Skin epidermis (tissue), 12 donors: ENCODE results near the gene CENPX.
A peak's percentile ranks its signal among the peaks of the same experiment; 100 is the strongest.

ENCODE experiments used
- H3K27ac ChIP-seq, 21 experiments: fragments of 200-600 bp; sonication (generic) in 11 of 21; one replicate each; pipeline ENCODE4 v1.5.0; 2020; ENCODE audit warnings: mild to moderate bottlenecking in 3 of 21, inconsistent platforms in 2 of 21, moderate library complexity in 2 of 21
- H3K4me3 ChIP-seq, 7 experiments: fragments of 200-600 bp; sonication (generic) in 2 of 7; one replicate each; pipeline ENCODE4 v1.5.0; 2020; ENCODE audit warnings: inconsistent platforms in 2 of 7, mild to moderate bottlenecking in 2 of 7, moderate library complexity in 1 of 7

Gene CENPX

DNA sequence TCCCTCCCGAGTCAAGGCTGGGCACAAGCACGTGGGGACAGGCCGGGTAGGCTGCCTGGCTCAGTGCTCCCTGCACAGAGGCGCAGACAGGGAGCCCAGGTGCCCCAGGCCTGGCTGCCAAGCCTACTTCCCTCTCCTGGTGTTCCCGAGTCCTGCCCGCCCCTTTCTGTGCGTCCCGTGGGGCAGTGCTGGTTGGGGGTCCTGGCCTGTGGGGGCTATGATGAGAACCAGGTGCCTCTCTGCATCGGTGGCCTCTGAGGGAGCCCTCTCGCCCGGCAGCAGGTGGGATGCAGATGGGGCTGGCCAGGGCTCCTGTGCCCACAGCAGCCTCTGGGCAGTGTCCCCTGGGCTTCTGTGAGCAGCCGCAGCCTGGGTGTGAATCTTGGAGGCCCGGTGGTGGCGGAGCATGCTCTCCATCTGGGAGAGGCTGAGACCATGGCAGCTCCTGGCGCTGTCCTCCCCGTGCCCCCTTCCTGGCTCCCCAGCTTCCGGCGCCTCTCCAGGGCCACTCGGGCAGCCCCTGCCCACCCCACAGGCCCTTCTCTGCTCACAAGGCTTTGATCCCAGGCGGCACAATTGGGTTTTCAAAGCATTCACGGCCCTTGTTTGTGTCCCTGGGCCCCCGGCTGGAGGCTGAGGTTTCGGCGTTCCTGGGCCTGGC lies 7.2 kb downstream of the CENPX start:
- H3K27ac ChIP-seq = no peak overlapping the region
- H3K4me3 ChIP-seq = no peak overlapping the region

DNA sequence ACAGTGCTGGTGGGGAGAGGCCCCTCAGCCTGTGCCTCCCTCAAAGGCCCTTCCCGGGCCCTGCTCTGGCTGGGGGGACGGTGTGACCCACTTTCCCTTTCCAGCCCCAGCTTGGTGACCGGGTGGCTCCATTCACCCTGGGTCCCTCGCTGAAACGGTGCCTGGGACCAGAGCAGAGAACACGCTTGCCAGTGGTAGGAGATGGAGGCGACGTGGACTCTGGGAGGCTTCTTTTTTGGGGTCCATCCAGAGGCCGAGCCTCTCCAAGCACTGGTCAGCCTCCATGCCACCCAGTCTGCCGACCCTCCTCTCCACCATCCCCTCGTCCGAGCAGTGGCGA lies 7.7 kb downstream of the CENPX start:
- H3K27ac ChIP-seq = peak overlapping the region in 2 of 21 experiments; percentile 48 to 65
- no peak overlapping the region for H3K4me3 ChIP-seq

DNA sequence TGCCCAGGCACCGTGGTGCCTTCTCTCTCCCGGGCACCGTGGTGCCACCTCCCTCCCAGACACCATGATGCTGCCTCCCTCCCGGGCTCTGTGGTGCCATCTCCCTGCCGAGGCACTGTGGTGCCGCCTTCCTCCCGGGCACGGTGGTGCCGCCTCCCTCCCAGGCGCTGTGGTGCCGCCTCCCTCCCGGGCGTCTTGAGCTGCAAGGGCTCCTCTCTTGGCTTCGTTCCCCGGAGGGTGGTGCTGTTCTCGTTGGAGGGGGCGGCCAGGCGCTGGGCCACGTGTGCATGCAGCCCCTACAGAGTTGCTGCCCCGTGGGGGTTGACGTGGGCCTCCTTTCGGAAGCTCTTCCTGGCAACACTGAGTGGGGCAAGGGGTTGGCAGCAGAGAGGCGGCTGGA lies 8.2 kb downstream of the CENPX start:
- H3K4me3 ChIP-seq = no peak overlapping the region
- peak overlapping the region in 2 of 21 experiments; percentile 48 to 65 for H3K27ac ChIP-seq

DNA sequence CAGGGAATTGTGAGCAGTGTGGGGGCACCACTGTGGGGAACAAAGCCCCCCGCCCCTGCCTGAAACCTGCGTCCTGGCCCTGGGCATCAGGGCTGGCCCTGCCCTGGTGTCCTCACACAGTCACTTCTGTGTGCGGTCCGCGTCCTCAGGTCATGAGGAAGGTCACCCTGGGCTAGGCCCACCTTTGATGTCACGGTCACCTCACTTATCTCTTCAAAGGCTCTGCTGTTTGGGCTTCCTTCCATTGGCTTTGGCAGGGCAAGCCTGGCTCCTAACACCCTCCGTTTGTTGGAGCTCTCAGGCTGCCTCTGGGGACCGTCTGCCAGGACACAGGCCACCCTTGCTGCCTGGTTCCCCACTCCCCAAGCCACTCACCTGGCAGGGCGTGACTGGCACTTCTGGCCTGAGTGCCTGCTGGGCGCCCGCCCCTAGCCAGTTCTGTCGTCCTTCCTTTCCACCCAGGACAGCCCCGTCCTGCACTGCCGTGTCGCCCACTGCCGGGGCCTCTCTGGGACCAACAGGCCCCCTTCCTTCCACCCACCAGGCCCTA lies 8.8 kb downstream of the CENPX start:
- peak overlapping the region in 6 of 21 experiments; percentile 11 to 69 (median 30) for H3K27ac ChIP-seq
- H3K4me3 ChIP-seq = no peak overlapping the region

DNA sequence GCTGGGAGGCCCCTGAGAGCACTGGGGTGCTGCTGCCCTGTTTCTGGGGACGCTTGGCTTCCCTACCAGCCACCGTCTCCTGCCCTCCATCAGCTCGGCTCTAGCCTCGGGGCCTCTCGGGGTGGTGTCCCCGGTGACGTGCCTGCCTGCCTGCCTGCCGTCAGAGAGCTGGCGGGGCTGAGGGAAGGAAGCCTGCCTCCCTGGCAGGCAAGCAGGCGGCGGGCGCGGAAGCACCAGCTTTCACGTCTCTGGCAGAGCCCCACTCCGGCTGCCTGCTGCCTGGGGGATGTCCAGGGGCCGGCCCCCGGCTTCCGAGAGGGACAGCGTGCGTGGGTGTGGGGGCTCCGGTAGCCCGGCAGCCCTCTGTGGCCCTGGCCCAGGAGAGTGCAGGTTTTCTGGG lies 9.3 kb downstream of the CENPX start:
- no peak overlapping the region for H3K4me3 ChIP-seq
- H3K27ac ChIP-seq = peak overlapping the region in 9 of 21 experiments; percentile 11 to 77 (median 39)

DNA sequence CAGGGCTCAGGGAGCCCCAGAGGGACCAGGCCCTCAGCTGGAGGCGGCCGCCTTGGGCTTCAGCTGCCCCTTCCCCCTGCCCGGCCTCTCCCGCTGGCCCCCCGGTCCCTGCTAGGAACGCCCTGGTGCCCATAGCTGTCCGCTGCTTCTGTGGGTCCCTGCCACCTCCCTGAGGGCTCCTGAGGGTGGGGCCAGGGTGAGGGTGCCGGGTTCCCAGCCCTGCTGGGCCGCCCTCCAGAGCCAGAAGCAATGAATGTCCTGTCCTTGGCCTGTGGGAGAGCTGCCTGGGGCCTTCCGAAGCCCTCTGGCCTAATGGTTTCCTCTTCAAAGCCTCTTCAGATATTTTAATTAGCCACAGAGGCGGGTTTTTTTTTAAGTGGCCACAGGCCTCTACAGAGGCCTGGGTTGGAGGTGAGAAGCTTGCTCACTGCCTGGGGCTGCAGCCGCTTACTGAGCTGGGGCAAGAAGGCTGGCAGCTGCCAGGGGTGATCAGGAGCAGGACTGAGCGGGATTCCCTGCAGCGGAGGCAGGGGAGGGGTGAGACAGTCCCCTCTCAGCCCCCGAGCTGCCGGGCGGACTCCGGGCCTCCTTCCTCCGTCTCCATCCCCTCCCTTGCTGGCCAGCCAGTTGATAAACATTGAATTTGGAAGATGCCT lies 9.9 kb downstream of the CENPX start:
- Histone ChIP-seq H3K4me3 (no peak overlapping the region), H3K27ac (peak overlapping the region in 10 of 21 experiments; percentile 14 to 77 (median 44))

DNA sequence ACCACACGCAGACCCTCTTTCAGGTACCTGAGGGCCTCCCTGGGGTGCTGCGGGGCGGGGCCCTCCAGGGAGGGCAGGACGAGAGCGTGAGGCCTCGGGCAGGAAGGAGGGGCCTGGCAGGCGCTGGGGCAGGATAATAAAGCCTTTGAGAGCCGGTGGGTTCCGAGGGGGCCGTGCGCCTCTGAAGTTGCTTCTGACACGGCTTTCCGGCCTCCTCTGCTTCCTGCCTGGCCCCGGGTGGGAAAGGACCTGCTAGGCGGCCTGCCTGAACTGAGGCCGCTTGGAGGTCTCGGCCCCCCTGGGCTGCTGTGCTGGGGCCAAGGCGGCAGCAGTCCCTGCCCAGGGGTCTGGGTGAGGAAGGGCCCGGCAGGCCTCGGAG lies 10.4 kb downstream of the CENPX start:
- Histone ChIP-seq H3K4me3 (no peak overlapping the region), H3K27ac (peak overlapping the region in 9 of 21 experiments; percentile 14 to 77 (median 45))

DNA sequence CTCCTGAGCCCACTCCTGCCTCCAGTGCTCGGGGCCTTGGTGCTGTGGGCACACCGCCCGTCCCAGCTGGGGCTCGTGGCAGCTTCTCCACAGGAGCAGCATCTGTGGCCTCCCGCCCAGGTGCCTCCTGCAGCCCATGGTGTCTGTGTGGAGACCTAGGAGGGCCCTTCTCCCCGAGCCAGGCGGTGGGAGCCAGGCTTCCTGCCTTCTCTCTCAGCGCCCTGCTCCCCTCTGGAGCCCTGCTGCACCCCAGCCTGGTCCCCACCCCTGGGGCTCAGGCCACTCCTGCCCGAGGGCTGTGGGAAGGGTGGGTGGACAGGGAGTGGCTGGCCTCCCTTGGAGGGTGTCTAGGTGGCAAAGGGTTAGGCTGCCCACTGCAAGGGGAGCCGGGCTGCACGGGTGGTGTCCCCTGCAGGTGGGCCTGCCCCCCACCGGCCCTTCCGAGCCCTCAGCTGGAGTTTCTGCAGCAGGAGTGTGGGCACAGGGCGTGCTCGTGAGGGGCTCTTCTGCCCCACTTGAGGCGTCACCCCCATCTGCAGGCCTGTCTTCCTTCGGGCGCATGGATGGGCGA lies 11.0 kb downstream of the CENPX start:
- H3K27ac ChIP-seq = peak overlapping the region in 2 of 21 experiments; percentile 54 to 65
- H3K4me3 ChIP-seq = no peak overlapping the region

DNA sequence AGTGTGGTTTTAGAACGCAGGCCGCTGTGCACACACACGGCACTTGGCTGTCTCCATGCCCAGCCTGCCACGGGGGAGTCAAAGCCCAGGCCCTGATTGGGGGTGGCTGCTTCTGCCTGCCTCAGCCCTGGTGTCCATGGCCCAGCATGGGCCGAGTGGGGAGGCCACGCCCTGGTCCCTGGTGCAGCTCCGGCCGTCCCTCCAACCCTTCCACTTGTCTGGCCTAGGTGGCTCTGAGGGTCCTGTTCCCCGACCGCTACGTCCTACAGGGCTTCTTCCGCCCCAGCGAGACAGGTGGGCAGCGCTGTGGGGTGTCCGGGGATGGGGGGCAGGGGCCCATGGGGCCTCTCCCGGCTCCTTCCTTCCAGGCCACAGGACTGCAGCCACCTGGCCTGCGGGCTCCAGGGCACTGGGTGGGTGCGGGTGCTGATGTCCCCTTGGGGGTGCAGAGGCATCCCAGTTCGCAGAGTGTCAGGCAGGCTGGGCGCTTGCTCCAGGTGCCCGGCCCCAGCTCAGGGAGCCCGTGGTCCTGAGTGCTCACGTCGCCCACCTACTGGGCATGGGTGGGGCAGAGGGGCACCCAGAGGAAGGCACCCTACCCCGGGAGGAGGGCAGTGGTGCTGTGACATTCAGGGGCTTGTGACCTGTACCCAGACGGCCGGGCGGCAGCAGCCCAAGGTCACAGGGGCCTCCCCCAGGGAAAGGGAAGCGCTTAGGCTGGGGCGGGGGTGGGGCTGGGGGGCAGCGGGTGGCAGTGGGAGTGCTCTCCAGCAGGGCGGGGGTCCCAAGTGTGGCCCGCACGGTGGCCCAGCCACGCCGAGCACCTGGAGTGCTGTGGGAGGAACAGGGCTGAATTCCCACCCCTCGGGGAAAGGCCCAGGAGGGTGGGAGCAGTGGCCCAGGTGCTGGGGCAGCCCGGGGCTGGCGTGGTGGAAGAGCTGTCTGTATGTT lies 11.8 kb downstream of the CENPX start:
- H3K27ac ChIP-seq = no peak overlapping the region

DNA sequence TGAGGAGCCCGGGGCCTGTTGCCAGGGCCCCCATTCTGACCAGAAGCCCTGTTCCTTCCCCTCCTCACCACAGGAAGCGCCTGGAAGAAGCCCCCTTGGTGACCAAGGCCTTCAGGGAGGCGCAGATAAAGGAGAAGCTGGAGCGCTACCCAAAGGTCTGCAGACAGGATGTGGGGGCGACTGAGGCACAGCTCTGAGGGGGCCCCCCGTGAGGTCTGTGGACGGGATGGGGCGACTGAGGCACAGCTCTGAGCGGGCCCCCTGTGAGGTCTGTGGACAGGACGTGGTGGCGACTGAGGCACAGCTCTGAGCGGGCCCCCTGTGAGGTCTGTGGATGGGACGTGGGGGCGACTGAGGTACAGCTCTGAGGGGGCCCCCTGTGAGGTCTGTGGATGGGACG lies 13.3 kb downstream of the CENPX start:
- Histone ChIP-seq H3K27ac (no peak overlapping the region), H3K4me3 (no peak overlapping the region)

More for the DNA sequence above, 11.8 kb downstream of the CENPX start:
- no peak overlapping the region for H3K4me3 ChIP-seq

DNA sequence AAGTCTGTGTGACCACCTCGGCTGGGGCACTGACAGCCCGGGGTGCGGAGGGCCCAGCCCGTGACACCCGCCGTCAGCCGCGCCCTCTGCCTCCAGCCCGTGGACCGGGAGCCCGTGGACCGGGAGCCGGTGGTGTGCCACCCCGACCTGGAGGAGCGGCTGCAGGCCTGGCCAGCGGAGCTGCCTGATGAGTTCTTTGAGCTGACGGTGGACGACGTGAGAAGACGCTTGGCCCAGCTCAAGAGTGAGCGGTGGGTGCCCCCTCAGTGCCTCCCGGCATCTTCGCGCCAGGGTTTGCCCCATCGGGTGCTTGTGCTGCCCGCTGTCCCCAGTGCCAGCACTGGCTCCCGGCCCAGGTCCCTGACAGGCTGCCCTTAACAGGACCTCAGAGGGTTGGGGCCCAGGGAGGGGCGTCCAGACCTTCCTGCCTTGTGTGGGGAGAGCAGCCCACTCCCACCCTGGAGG lies 13.7 kb downstream of the CENPX start:
- Histone ChIP-seq H3K27ac (no peak overlapping the region), H3K4me3 (no peak overlapping the region)

DNA sequence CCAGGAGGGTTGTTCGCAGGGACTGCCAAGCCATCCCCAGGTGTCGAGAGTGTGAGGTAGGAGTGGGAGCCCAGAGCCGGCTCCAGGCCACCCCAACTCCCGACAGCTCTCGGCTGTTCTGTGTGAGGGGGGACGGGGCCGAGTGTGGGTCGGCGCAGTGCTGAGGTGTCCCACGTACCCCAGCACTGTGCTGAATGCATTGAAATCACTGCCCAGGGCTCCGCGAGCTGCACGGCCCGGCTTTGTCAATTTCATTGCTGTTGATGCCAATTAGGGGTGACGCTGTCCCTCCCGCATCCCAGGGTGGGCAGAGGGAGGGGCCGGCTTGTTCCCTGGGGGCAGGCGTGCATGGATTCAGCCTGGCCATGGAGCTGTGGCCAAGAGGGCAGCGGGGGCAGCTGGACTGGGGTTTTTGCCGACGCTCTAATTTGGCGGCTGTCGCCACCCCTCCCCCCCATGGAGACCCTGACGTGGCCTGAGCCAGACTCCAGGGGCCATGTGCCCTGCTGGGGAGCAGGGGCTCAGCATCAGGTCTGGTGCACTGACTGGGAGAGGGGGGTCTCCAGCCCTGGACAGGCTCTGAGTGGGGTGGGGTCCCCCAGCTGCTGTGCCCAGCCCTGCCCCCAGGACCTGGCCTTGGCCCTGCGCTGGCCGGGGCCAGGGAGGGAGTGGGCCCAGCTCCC lies 14.3 kb downstream of the CENPX start:
- Histone ChIP-seq H3K4me3 (no peak overlapping the region), H3K27ac (no peak overlapping the region)

DNA sequence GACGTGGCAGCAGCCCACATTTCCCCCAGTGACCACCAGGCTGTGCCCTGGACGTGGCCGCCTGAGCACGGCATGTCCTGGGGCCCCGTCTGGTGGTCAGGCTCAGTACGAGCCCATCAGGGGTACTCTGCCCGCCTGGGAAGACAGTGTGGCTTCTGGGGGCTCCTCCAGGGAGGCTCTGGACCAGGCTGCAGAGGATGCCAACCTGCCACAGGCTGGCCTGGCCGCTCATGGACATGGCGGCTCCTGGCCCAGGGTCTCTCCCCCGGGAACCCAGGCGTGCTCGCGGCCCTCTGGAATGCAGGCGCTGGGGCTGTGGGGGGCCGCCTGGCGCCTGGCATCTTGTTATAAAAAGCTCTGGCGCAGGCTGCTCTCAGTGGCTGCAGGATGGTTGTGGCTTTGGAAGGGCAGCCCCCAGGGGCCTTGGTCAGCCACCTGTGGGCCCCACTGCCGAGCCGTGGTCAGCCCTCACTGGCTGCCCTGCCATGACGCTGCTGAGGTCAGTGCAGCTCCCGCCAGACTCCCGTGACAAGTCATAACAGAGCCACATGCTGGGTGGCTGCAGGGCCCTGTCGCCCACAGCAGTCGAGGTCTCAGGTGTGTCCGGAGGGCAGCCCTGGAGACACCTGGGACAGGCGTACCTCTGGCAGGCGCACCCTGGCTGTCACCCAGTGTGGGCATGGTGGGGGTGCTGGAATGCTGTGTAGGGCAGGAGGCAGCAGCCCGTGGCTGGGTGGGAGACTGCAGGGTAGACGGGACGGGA lies 15.0 kb downstream of the CENPX start:
- Histone ChIP-seq H3K27ac (no peak overlapping the region), H3K4me3 (no peak overlapping the region)

DNA sequence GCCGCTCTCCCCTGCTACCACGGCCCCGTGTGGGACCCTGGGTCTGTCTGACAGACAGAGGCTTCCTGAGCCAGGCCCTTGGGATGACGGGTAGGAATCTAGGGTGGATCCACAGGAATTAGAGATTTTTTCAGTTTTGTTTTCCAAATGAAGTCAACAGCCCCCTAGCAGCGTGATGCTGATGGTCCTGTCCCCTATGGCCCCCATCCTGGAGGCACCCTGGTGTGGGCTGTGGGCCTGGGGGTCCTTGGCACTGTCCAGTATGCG lies 15.5 kb downstream of the CENPX start:
- H3K4me3 ChIP-seq = no peak overlapping the region
- H3K27ac ChIP-seq = no peak overlapping the region

DNA sequence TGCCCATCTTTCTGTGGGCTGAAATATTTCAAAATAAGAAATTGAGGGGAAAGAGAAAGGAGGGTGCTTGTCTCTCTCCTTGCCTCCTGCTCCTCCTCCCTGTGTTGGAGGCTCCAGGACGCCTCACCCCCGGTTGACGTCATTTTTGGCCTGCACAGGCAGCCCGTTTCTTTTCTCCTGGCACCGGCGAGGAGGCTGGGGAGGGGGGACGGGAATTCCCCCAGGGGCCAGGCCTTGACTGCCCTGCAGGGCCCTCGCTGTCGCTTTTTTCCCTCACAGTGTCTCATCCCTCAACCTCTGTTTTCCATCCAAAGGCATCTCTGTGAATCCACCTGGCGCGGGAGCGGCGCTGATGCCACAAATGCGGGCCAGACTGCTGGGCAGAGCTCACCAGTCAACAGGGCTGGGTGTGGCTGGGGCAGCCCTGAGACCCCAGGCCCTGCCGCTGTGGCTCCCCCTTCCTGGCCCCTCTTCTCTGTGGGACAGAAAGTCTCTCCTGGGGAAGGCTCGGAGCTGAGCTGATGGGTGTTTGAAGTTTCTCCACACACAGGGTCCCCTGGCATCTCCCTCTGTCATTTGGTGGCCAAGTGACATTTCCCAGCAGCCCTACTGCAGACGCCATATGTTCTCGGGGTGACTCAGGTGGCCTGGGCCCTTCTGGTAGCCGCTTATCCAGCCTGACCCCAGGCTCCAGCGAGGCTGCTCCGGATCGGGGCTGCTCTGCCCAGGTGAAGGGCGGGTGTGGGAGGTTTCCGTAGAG lies 16.0 kb downstream of the CENPX start:
- Histone ChIP-seq H3K27ac (no peak overlapping the region), H3K4me3 (no peak overlapping the region)

DNA sequence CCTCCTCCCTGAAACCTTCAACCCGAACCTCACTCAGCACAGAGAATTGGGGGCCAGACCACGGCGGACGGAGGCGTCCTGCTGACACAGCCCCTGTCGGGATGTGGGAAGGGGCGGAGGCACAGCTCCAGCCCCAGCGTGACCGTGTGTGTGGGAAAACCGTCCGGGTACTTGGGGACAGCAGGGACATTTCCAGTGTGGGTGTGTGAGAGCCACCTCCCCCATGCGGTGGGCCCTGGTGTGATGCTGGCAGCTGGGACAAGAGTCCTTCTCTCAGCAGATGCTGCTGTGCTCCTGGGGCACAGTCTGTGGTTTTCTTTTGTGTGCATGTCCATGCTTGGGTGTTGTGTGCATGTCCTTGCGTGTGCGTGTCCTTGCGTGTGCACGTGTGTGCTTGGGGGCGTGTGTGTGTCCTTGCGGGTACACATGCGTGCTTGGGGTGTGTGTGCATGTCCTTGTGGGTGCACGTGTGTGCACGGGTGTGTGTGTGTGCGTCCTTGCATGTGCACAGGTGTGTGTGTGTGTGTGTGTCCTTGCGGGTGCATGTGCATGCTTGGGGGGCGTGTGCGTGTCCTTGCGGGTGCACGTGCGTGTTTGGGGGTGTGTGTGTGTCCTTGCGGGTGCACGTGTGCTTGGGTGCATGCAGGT lies 16.9 kb downstream of the CENPX start:
- H3K27ac ChIP-seq = no peak overlapping the region

More for the DNA sequence above, 16.9 kb downstream of the CENPX start:
- no peak overlapping the region for H3K4me3 ChIP-seq
